H1 (cell line): Measurements from ENCODE around the gene RAB1A. TPM values are rescaled to one million over a fixed set of nuclear protein-coding genes. Genes with fewer than 3 reads are reported as not detected.

ENCODE experiments used
- CHD1 ChIP-seq: IDR thresholded peaks from 2 replicates; pipeline ENCODE4 v1.6.1; 2012; ENCODE audit warnings: low read depth, low read length, improper control_type of control experiment
- EP300 ChIP-seq, 2 experiments: IDR thresholded peaks; 1 replicate in 1 of 2; 2 replicates in 1 of 2; pipeline ENCODE4 v1.6.1; 2011 to 2012; ENCODE audit warnings: low read depth in 2 of 2, low read length in 2 of 2, mild to moderate bottlenecking in 2 of 2, borderline replicate concordance in 1 of 2, inconsistent platforms in 1 of 2, moderate library complexity in 1 of 2
- FOSL1 ChIP-seq: IDR thresholded peaks from 2 replicates; pipeline ENCODE4 v1.6.1; 2011; ENCODE audit warnings: mild to moderate bottlenecking, low read depth, low read length, moderate library complexity; ENCODE audit not compliant: insufficient read depth
- GTF2F1 ChIP-seq: IDR thresholded peaks from 2 replicates; pipeline ENCODE4 v1.6.1; 2012; ENCODE audit warnings: low read depth, low read length, improper control_type of control experiment, borderline replicate concordance
- HDAC2 ChIP-seq, 2 experiments: fragments of 300-600 bp in 1 of 2; sonication (generic) in 1 of 2; IDR thresholded peaks; 2 replicates each; pipeline ENCODE4 v1.6.1; 2011 to 2012; ENCODE audit warnings: low read depth in 2 of 2, low read length in 2 of 2, mild to moderate bottlenecking in 2 of 2, moderate library complexity in 2 of 2, borderline replicate concordance in 1 of 2, inconsistent platforms in 1 of 2
- NANOG ChIP-seq: IDR thresholded peaks from 2 replicates; pipeline ENCODE4 v1.6.1; 2011; ENCODE audit warnings: low read length, low read depth, mild to moderate bottlenecking, inconsistent platforms; ENCODE audit not compliant: insufficient read depth, poor library complexity, severe bottlenecking
- POLR2A ChIP-seq, 2 experiments: IDR thresholded peaks; 1 replicate in 1 of 2; 2 replicates in 1 of 2; pipeline ENCODE4 v1.6.1; 2011; ENCODE audit warnings: low read depth in 2 of 2, low read length in 2 of 2, mild to moderate bottlenecking in 2 of 2; ENCODE audit errors: control extremely low read depth in 1 of 2
- POU5F1 ChIP-seq: IDR thresholded peaks from 2 replicates; pipeline ENCODE4 v1.6.1; 2011; ENCODE audit warnings: low read depth, mild to moderate bottlenecking, low read length, moderate library complexity
- RBBP5 ChIP-seq: IDR thresholded peaks from 2 replicates; pipeline ENCODE4 v1.7.1; 2012; ENCODE audit warnings: low read depth, mild to moderate bottlenecking, inconsistent platforms, low read length, moderate library complexity, borderline replicate concordance
- RNF2 ChIP-seq: fragments of 200-900, 300-1000 bp; sonication (generic); IDR thresholded peaks from 2 replicates; pipeline ENCODE4 v1.7.1; 2016; ENCODE audit warnings: borderline replicate concordance, low read depth, mild to moderate bottlenecking, antibody characterized with exemption, low read length; ENCODE audit not compliant: poor library complexity, severe bottlenecking; ENCODE audit errors: missing control alignments
- RXRA ChIP-seq: IDR thresholded peaks from 2 replicates; pipeline ENCODE4 v1.6.1; 2011; ENCODE audit warnings: low read depth, mild to moderate bottlenecking, low read length, moderate library complexity; ENCODE audit not compliant: insufficient read depth
- SIRT6 ChIP-seq: IDR thresholded peaks from one replicate; pipeline ENCODE4 v1.7.1; 2012; ENCODE audit warnings: low read length, inconsistent platforms
- SIX5 ChIP-seq: IDR thresholded peaks from 2 replicates; pipeline ENCODE4 v1.6.1; 2011; ENCODE audit warnings: mild to moderate bottlenecking, low read depth, low read length
- SP1 ChIP-seq: IDR thresholded peaks from 2 replicates; pipeline ENCODE4 v1.6.1; 2011; ENCODE audit warnings: low read depth, low read length
- SP2 ChIP-seq: IDR thresholded peaks from 2 replicates; pipeline ENCODE4 v1.6.1; 2012; ENCODE audit warnings: mild to moderate bottlenecking, low read length, inconsistent platforms
- TAF7 ChIP-seq: optimal IDR thresholded peaks from 2 replicates; pipeline ENCODE3; 2011; ENCODE audit warnings: low read depth, mild to moderate bottlenecking, inconsistent platforms, low read length, moderate library complexity, borderline replicate concordance
- TEAD4 ChIP-seq: IDR thresholded peaks from 2 replicates; pipeline ENCODE4 v1.6.1; 2012; ENCODE audit warnings: low read depth, low read length, inconsistent platforms, mixed read lengths
- YY1 ChIP-seq: IDR thresholded peaks from 2 replicates; pipeline ENCODE4 v1.6.1; 2011; ENCODE audit warnings: low read depth, mild to moderate bottlenecking, low read length
- polyA plus RNA-seq, 7 experiments: library from polyadenylated mRNA; depleted of rRNA in 3 of 7; stranded (reverse) in 5 of 7; unstranded in 2 of 7; fragments of >200 nt in 5 of 7; fragments of 200-250 nt in 2 of 7; gene quantifications; 1 replicate in 5 of 7; 2 replicates in 1 of 7; 4 replicates in 1 of 7; pipeline versions ENCODE4 v1.2.1 to v1.2.3, GENCODE V29; 2011 to 2013; ENCODE audit warnings: missing spikeins in 2 of 7, mixed read lengths in 2 of 7
- total RNA-seq: library from RNA; stranded (reverse); fragmentation: NEBNext Ultra II Directional; extraction: Animal tissue kit (Norgen Biotek cat#: 25700); gene quantifications from 2 replicates; pipeline ENCODE4 v1.2.1, GENCODE V29; 2021

RAB1A gene
- total and polyA plus RNA-seq, 2 of the 8 experiments (the other 6 are each of a cell fraction or from before 2014, with no cell fraction given): 77.9 to 120 TPM

DNA sequence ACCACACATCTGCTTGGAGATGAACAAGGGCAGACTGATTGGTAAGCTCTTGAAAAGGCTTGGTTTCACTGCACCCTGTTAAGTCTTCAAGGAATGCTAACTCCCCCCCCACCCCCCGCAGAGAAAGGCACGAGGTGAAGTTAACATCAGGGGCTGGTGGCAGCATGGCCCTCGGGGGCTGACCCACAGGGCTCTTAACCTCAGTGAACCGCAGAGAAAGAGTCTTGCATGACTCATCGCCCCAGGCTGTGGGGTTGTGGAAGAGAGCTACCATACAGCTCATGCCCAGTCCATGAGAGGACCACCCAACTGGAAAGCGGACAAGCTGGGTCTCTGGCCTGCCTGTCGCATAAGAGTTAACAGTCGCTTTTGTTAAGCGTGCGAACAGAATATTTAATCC is 84.3 kb downstream of the RAB1A start (continued):
- TF ChIP-seq NANOG (peak; percentile 7), TEAD4 (peak; percentile 73; the same call in 1 of the 2 replicates), POLR2A (IDR thresholded peaks at IDR 0.05; ENCODE audit: control extremely low read depth in 1 of 2, low read depth in 2 of 2, low read length in 2 of 2) (no peak), GTF2F1 (no peak), SP2 (no peak), SP1 (0 out of 2 replicates have a peak, but pooled peaks have one; percentile 28), RBBP5 (no peak), POU5F1 (no peak), SIX5 (no peak), SIRT6 (no peak), HDAC2 (IDR thresholded peaks at IDR 0.05; ENCODE audit: borderline replicate concordance in 1 of 2, low read depth in 2 of 2, low read length in 2 of 2) (no peak), RXRA (no peak), FOSL1 (no peak), TAF7 (no peak), YY1 (no peak), EP300 (IDR thresholded peaks at IDR 0.05; ENCODE audit: borderline replicate concordance in 1 of 2, low read depth in 2 of 2, low read length in 2 of 2) (no peak), CHD1 (no peak), RNF2 (no peak)
